Measurements from ENCODE around the gene SLC25A26.
"Not testable (repeated sequence)": the region's sequence is repeated elsewhere in the genome, so short reads cannot be mapped to it uniquely, and the experiment has no call there.

The SLC25A26 gene

GRCh38 chr3:66270288-66270687 lies 49.5 kb downstream of the SLC25A26 start:
- DNase-seq (ENCODE audit: low read depth in 2 of 2): no peak
- TF ChIP-seq CTCF (IDR thresholded peaks at IDR 0.05; ENCODE audit: low read depth, low read length): no peak
- no peak overlapping the region for H3K4me3 ChIP-seq (replicated peaks in 1 of 2; ENCODE audit: low read depth in 2 of 2, low read length in 2 of 2)

- TF ChIP-seq CTCF (IDR thresholded peaks at IDR 0.05; ENCODE audit: low read depth, low read length): no peak
- DNase-seq (ENCODE audit: low read depth in 2 of 2): no peak
- no peak overlapping the region for H3K4me3 ChIP-seq (replicated peaks in 1 of 2; ENCODE audit: low read depth in 2 of 2, low read length in 2 of 2)
Measured at GRCh38 chr3:66270701-66271100, 49.9 kb downstream of the SLC25A26 start.

- no peak overlapping the region for H3K4me3 ChIP-seq (replicated peaks in 1 of 2; ENCODE audit: low read depth in 2 of 2, low read length in 2 of 2)
- TF ChIP-seq CTCF (IDR thresholded peaks at IDR 0.05; ENCODE audit: low read depth, low read length): no peak
- no peak for DNase-seq (ENCODE audit: low read depth in 2 of 2)
Measured at GRCh38 chr3:66271231-66271630, 50.4 kb downstream of the SLC25A26 start.

GRCh38 chr3:66272016-66272415 lies 51.2 kb downstream of the SLC25A26 start:
- no peak for TF ChIP-seq CTCF (IDR thresholded peaks at IDR 0.05; ENCODE audit: low read depth, low read length)
- H3K4me3 ChIP-seq (replicated peaks in 1 of 2; ENCODE audit: low read depth in 2 of 2, low read length in 2 of 2): no peak overlapping the region
- DNase-seq (ENCODE audit: low read depth in 2 of 2): no peak

- not testable (repeated sequence) for DNase-seq (ENCODE audit: low read depth in 2 of 2); H3K4me3 ChIP-seq (replicated peaks in 1 of 2; ENCODE audit: low read depth in 2 of 2, low read length in 2 of 2)
Measured at GRCh38 chr3:66274837-66275236, 54.0 kb downstream of the SLC25A26 start.

GRCh38 chr3:66276705-66277274 lies 56.0 kb downstream of the SLC25A26 start:
- peak; percentile 88 for DNase-seq (ENCODE audit: low read depth in 2 of 2)
- peak; percentile 43 for TF ChIP-seq CTCF (IDR thresholded peaks at IDR 0.05; ENCODE audit: low read depth, low read length)
- H3K4me3 ChIP-seq (replicated peaks in 1 of 2; ENCODE audit: low read depth in 2 of 2, low read length in 2 of 2): no peak overlapping the region

GRCh38 chr3:66279168-66279567 lies 58.4 kb downstream of the SLC25A26 start:
- H3K4me3 ChIP-seq (replicated peaks in 1 of 2; ENCODE audit: low read depth in 2 of 2, low read length in 2 of 2): no peak overlapping the region
- no peak for TF ChIP-seq CTCF (IDR thresholded peaks at IDR 0.05; ENCODE audit: low read depth, low read length)
- no peak for DNase-seq (ENCODE audit: low read depth in 2 of 2)
